Esophagus squamous epithelium (tissue), 5 donors: ENCODE measurements around the gene BEND6. TPM values are rescaled to one million over a fixed set of nuclear protein-coding genes. Genes with fewer than 3 reads are reported as not detected.

Experiments
- DNase-seq: peaks from one replicate; lab custom pipeline; 2025; lab: John Stamatoyannopoulos, UW
- H3K27ac ChIP-seq, 4 donors: fragments of 200-600 bp; sonication (generic); one replicate each; pipeline ENCODE4 v1.5.1; 2016 to 2019; ENCODE audit warnings: mild to moderate bottlenecking in 1 of 4
- H3K27me3 ChIP-seq, 4 donors: fragments of 200-600 bp; sonication (generic); 1 replicate in 3 of 4; 2 replicates in 1 of 4; pipeline versions ENCODE4 v1.5.1 to v1.6.0; 2017 to 2021; ENCODE audit warnings: antibody characterized with exemption in 1 of 4
- H3K36me3 ChIP-seq, 3 donors: fragments of 200-600 bp; sonication (generic); one replicate each; pipeline ENCODE4 v1.5.1; 2016 to 2019
- H3K4me1 ChIP-seq, 3 donors: fragments of 200-600 bp; sonication (generic); one replicate each; pipeline ENCODE4 v1.5.1; 2017 to 2019
- H3K4me3 ChIP-seq, 4 donors: fragments of 200-600 bp; sonication (generic); 1 replicate in 3 of 4; 2 replicates in 1 of 4; pipeline ENCODE4 v1.5.1; 2016 to 2019; ENCODE audit warnings: mild to moderate bottlenecking in 2 of 4, moderate library complexity in 1 of 4
- H3K9me3 ChIP-seq, 3 donors: fragments of 200-600 bp; sonication (generic); one replicate each; pipeline ENCODE4 v1.5.1; 2016 to 2019
- POLR2A ChIP-seq, 4 donors: fragments of 450-650 bp; IDR thresholded peaks; one replicate each; pipeline ENCODE4 v1.6.1; 2017; ENCODE audit warnings: antibody characterized with exemption in 4 of 4, mild to moderate bottlenecking in 4 of 4, moderate library complexity in 3 of 4
- WGBS, 2 donors: methylation state at CpG; one replicate each; pipeline ENCODE4 v1.1.5; 2018; 5-methylcytosine and 5-hydroxymethylcytosine counted together
- intact Hi-C: fragments of 100-400 bp; cut with DNase I; formaldehyde crosslinking; loops from one replicate; pipeline ENCODE4 v1.15.0; 2022
- total RNA-seq, 4 donors: library from RNA; depleted of rRNA; stranded (reverse); fragments of >200 nt; gene quantifications; one replicate each; pipeline ENCODE4 v1.1.0, GENCODE V29; 2016
- TF ChIP-seq, protein P1 (sequence below), 6 experiments: fragments of 450-650 bp in 4 of 6; fragments of 200-600 bp in 2 of 6; sonication (generic) in 2 of 6; IDR thresholded peaks; one replicate each; pipeline ENCODE4 v1.5.1; 2016 to 2019; ENCODE audit warnings: antibody characterized with exemption in 6 of 6, mild to moderate bottlenecking in 4 of 6, moderate library complexity in 4 of 6
- donor health status: DM: yes; HTN: yes; CAD: no.

BEND6 gene
- total RNA-seq, 4 donors from 2014 or later = 0.57 to 2.4 (median 1.1) TPM; not detected in 1

DNA sequence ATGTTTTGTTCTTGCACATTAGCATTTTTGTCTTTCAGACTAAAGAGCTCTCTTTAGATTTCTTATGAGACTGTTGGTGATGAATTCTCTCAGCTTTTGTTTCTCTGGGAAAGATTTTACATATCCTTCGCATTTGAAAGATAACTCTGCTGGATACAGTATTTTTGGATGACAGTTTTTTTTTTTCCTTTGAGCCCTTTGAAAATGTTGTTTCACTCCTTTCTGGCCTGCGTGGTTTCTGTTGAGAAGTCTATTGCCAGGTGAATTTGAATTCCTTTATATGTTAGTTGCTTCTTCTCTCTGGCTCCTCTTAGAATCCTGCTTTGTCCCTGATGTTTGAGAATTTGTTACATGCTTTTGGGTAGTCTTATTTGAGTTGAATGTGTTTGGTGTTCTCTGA lies 69.4 kb downstream of the BEND6 start:
- peaks cover 0 to 7% (median 0%) of the 10 kb centered on the region in 3 donors for H3K9me3 ChIP-seq
- no peak overlapping the region for H3K4me3 ChIP-seq
- 63 to 69% methylated on average over 2 of the region's 2 CpGs for WGBS, 2 donors
- no peak for DNase-seq
- H3K27me3 ChIP-seq = no peaks in the 10 kb centered on the region
- intact Hi-C loops = loop anchor here (10.0 kb wide), 1 partner anchor 120 kb away; no protein-coding TSS in a partner anchor
- no peaks in the 10 kb centered on the region for H3K4me1 ChIP-seq
- TF ChIP-seq POLR2A (IDR thresholded peaks at IDR 0.05) = no peak
- TF ChIP-seq, protein P1, sequence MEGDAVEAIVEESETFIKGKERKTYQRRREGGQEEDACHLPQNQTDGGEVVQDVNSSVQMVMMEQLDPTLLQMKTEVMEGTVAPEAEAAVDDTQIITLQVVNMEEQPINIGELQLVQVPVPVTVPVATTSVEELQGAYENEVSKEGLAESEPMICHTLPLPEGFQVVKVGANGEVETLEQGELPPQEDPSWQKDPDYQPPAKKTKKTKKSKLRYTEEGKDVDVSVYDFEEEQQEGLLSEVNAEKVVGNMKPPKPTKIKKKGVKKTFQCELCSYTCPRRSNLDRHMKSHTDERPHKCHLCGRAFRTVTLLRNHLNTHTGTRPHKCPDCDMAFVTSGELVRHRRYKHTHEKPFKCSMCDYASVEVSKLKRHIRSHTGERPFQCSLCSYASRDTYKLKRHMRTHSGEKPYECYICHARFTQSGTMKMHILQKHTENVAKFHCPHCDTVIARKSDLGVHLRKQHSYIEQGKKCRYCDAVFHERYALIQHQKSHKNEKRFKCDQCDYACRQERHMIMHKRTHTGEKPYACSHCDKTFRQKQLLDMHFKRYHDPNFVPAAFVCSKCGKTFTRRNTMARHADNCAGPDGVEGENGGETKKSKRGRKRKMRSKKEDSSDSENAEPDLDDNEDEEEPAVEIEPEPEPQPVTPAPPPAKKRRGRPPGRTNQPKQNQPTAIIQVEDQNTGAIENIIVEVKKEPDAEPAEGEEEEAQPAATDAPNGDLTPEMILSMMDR (IDR thresholded peaks at IDR 0.05) = no peak
- no peaks in the 10 kb centered on the region for H3K36me3 ChIP-seq
- H3K27ac ChIP-seq = no peak overlapping the region

DNA sequence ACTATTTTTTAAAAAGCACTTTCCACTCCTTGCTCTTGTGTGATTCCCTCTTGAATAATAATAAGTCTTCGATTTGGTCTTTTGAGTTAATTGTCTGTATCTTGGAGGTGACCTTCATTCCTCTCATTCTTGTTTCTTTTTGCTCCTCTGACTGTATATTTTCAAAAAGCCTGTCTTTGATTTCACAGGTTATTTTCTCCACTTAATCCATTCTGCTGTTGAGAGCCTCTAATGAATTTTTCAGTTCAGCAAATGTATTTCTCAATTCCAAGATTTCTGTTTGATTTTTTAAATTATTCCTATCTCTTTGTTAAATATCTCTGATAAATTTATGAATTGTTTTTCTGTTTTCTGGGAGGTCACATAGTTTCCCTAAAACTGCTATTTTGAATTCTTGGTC lies 69.9 kb downstream of the BEND6 start:
- no peak for TF ChIP-seq POLR2A (IDR thresholded peaks at IDR 0.05)
- TF ChIP-seq, protein P1 (IDR thresholded peaks at IDR 0.05) = no peak
- Histone ChIP-seq H3K9me3 (peaks cover 0 to 7% (median 0%) of the 10 kb centered on the region in 3 donors), H3K27me3 (no peaks in the 10 kb centered on the region), H3K36me3 (no peaks in the 10 kb centered on the region), H3K4me1 (no peaks in the 10 kb centered on the region), H3K4me3 (no peak overlapping the region), H3K27ac (no peak overlapping the region)
- DNase-seq = no peak
- 70 to 82% methylated on average over 1 of the region's 1 CpG for WGBS, 2 donors
- intact Hi-C loops = loop anchor here (10.0 kb wide), 1 partner anchor 120 kb away; no protein-coding TSS in a partner anchor

DNA sequence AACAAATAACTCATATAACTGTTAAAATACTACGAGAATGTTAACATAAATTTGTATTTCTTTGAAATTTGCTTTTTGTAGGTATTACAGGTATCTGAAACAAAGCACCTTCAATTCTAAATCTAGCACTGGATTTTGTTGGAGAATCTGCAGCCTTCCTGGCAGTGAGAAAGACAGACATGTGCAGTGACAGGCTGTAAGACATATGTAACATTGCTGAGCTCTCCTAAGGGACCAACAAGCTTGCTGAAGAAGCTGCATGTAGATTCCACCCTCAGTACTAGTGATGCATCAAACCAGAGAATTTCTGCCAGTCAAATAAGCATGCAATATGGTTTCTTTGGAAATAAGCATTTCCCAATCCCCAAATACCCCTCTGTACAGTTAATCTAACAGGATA lies 71.1 kb downstream of the BEND6 start:
- WGBS, 2 donors = 72 to 74% methylated on average over 1 of the region's 1 CpG
- no peak overlapping the region for H3K27ac ChIP-seq
- TF ChIP-seq, protein P1 (IDR thresholded peaks at IDR 0.05) = no peak
- no peak for TF ChIP-seq POLR2A (IDR thresholded peaks at IDR 0.05)
- no peaks in the 10 kb centered on the region for H3K27me3 ChIP-seq
- no peaks in the 10 kb centered on the region for H3K36me3 ChIP-seq
- H3K4me3 ChIP-seq = no peak overlapping the region
- peaks cover 0 to 7% (median 0%) of the 10 kb centered on the region in 3 donors for H3K9me3 ChIP-seq
- intact Hi-C loops = loop anchor here (10.0 kb wide), 1 partner anchor 121 kb away; no protein-coding TSS in a partner anchor
- H3K4me1 ChIP-seq = no peaks in the 10 kb centered on the region
- no peak for DNase-seq

DNA sequence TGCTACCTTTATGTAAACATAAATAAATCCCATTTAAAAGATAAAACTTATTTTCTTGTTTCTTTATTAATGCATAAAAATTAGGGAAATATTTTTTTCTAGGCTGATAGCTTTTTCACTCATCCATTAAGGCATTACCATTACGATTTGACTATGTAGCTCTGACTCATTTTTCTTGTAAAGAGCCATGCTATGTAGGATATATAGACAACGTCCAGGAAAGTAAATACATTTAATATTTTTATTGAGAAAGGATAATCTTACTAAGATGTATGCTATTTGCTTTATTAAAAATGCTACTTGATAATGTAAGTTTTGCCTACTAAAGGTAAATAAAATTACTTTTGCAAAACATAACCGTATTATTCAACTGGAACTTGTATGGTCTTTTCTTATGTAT lies 72.4 kb downstream of the BEND6 start:
- Histone ChIP-seq H3K4me3 (no peak overlapping the region), H3K27me3 (no peaks in the 10 kb centered on the region), H3K27ac (no peak overlapping the region), H3K4me1 (no peaks in the 10 kb centered on the region), H3K36me3 (no peaks in the 10 kb centered on the region), H3K9me3 (peaks cover 0 to 7% (median 0%) of the 10 kb centered on the region in 3 donors)
- intact Hi-C loops = loop anchor here (10.0 kb wide), 1 partner anchor 122 kb away; no protein-coding TSS in a partner anchor
- DNase-seq = no peak
- TF ChIP-seq, protein P1 (IDR thresholded peaks at IDR 0.05) = no peak
- no peak for TF ChIP-seq POLR2A (IDR thresholded peaks at IDR 0.05)
- WGBS, 2 donors = 61 to 70% methylated on average over 3 of the region's 3 CpGs

DNA sequence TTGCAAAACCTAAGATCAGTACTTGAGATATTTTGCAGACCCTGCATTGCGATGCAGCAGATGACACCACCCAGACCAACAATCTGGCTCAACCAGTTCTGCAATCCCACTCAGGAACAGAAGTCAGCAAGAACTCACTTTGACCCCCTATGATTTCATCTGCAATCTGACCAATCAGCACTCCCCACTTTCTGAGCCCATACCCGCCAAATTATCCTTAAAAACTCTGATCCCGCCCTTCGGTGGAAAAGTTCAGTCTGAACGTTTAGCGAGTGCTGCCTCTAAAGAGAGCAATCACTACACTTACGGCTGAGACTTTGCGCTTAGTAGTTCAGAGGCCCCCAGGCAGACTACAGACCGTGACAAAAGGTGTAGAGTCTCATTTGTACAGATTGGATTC lies 74.3 kb downstream of the BEND6 start:
- DNase-seq = no peak
- WGBS, 2 donors = 85 to 86% methylated on average over 3 to 9 of the region's 9 CpGs
- TF ChIP-seq, protein P1 (IDR thresholded peaks at IDR 0.05) = no peak
- TF ChIP-seq POLR2A (IDR thresholded peaks at IDR 0.05) = no peak

More for the DNA sequence above, 74.3 kb downstream of the BEND6 start:
- H3K4me1 ChIP-seq = no peaks in the 10 kb centered on the region
- H3K27me3 ChIP-seq = no peaks in the 10 kb centered on the region
- H3K27ac ChIP-seq = no peak overlapping the region
- H3K9me3 ChIP-seq = peaks cover 0 to 7% (median 0%) of the 10 kb centered on the region in 3 donors
- intact Hi-C loops = loop anchor here (10.0 kb wide), 1 partner anchor 124 kb away; no protein-coding TSS in a partner anchor
- H3K36me3 ChIP-seq = no peaks in the 10 kb centered on the region
- H3K4me3 ChIP-seq = no peak overlapping the region
